ENCODE results near the gene DAND5. TPM values are rescaled to one million over a fixed set of nuclear protein-coding genes. Genes with fewer than 3 reads are reported as not detected.

Gene DAND5
- total RNA-seq, 1 experiment from 2014 or later = 0.17 TPM

- intact Hi-C loops (cut with micrococcal nuclease; ENCODE audit: unreplicated experiment) = no loop called here
- TF ChIP-seq EZH2 (IDR thresholded peaks at IDR 0.05; ENCODE audit: borderline replicate concordance, low read depth, low read length, poor library complexity, severe bottlenecking) (no peak), CTCF (conservative IDR thresholded peaks at IDR 0.05; ENCODE audit: low read depth, low read length) (no peak)
- Histone ChIP-seq H3K4me1 (ENCODE audit: insufficient read depth, low read length, poor library complexity, severe bottlenecking) (peaks cover 4% of the 10 kb centered on the region), H3K27me3 (replicated peaks; ENCODE audit: insufficient read depth, low read depth, low read length, poor library complexity) (no peaks in the 10 kb centered on the region), H3K36me3 (ENCODE audit: insufficient read depth, low read length, poor library complexity, severe bottlenecking) (no peaks in the 10 kb centered on the region), H3K4me3 (ENCODE audit: low read depth, low read length, poor library complexity, severe bottlenecking) (peak overlapping the region; percentile 79), H3K9me3 (ENCODE audit: low read depth, low read length, poor library complexity, severe bottlenecking) (no peaks in the 10 kb centered on the region), H3K27ac (ENCODE audit: low read depth, low read length, poor library complexity, severe bottlenecking) (peak overlapping the region; percentile 86)
- DNase-seq (ENCODE audit: low spot score) = no peak
- ChIA-PET POLR2A (ENCODE audit: low non-redundant PET) (no interaction called here), CTCF (no interaction called here)
- no TSS peak for BruUV-seq (replicated peaks)
These were observed 28.0 kb downstream of the DAND5 start for GRCh38 chr19:12997179-12997966.

GRCh38 chr19:12997967-12998940, 28.9 kb downstream of the DAND5 start:
- TSS peak; percentile 67 for BruUV-seq (replicated peaks)

GRCh38 chr19:13001166-13001501, 31.8 kb downstream of the DAND5 start:
- POLR2A ChIA-PET (ENCODE audit: low non-redundant PET) = no interaction called here
- intact Hi-C loops (cut with micrococcal nuclease; ENCODE audit: unreplicated experiment) = no loop called here
- Histone ChIP-seq H3K27ac (ENCODE audit: low read depth, low read length, poor library complexity, severe bottlenecking) (no peak overlapping the region), H3K4me3 (ENCODE audit: low read depth, low read length, poor library complexity, severe bottlenecking) (no peak overlapping the region), H3K9me3 (ENCODE audit: low read depth, low read length, poor library complexity, severe bottlenecking) (no peaks in the 10 kb centered on the region), H3K4me1 (ENCODE audit: insufficient read depth, low read length, poor library complexity, severe bottlenecking) (peaks cover 4% of the 10 kb centered on the region), H3K36me3 (ENCODE audit: insufficient read depth, low read length, poor library complexity, severe bottlenecking) (no peaks in the 10 kb centered on the region), H3K27me3 (replicated peaks; ENCODE audit: insufficient read depth, low read depth, low read length, poor library complexity) (no peaks in the 10 kb centered on the region)
- CTCF ChIA-PET = no interaction called here
- DNase-seq (ENCODE audit: low spot score) = no peak
- BruUV-seq (replicated peaks) = no TSS peak
- TF ChIP-seq CTCF (conservative IDR thresholded peaks at IDR 0.05; ENCODE audit: low read depth, low read length) (no peak), EZH2 (IDR thresholded peaks at IDR 0.05; ENCODE audit: borderline replicate concordance, low read depth, low read length, poor library complexity, severe bottlenecking) (no peak)

More at GRCh38 chr19:12997967-12998940, 28.9 kb downstream of the DAND5 start:
- no peaks in the 10 kb centered on the region for H3K9me3 ChIP-seq (ENCODE audit: low read depth, low read length, poor library complexity, severe bottlenecking)
- ChIA-PET POLR2A (ENCODE audit: low non-redundant PET) (no interaction called here), CTCF (no interaction called here)
- peaks cover 4% of the 10 kb centered on the region for H3K4me1 ChIP-seq (ENCODE audit: insufficient read depth, low read length, poor library complexity, severe bottlenecking)
- intact Hi-C loops (cut with micrococcal nuclease; ENCODE audit: unreplicated experiment) = no loop called here
- no peak overlapping the region for H3K27ac ChIP-seq (ENCODE audit: low read depth, low read length, poor library complexity, severe bottlenecking)
- no peak for TF ChIP-seq CTCF (conservative IDR thresholded peaks at IDR 0.05; ENCODE audit: low read depth, low read length)
- no peak for TF ChIP-seq EZH2 (IDR thresholded peaks at IDR 0.05; ENCODE audit: borderline replicate concordance, low read depth, low read length, poor library complexity, severe bottlenecking)
- H3K4me3 ChIP-seq (ENCODE audit: low read depth, low read length, poor library complexity, severe bottlenecking) = no peak overlapping the region
- H3K27me3 ChIP-seq (replicated peaks; ENCODE audit: insufficient read depth, low read depth, low read length, poor library complexity) = no peaks in the 10 kb centered on the region
- no peaks in the 10 kb centered on the region for H3K36me3 ChIP-seq (ENCODE audit: insufficient read depth, low read length, poor library complexity, severe bottlenecking)
- DNase-seq (ENCODE audit: low spot score) = no peak

Data from A673 (cell line).